COLO668 (cell line): ENCODE measurements around the gene ATL2.
A peak's percentile ranks its signal among the peaks of the same experiment; 100 is the strongest.
"Not testable (repeated sequence)": the region's sequence is repeated elsewhere in the genome, so short reads cannot be mapped to it uniquely, and the experiment has no call there.

ENCODE experiments used
- DNase-seq: peaks from one replicate; lab custom pipeline; 2025; ENCODE audit not compliant: unreplicated experiment; lab: John Stamatoyannopoulos, UW

ATL2 gene

DNA sequence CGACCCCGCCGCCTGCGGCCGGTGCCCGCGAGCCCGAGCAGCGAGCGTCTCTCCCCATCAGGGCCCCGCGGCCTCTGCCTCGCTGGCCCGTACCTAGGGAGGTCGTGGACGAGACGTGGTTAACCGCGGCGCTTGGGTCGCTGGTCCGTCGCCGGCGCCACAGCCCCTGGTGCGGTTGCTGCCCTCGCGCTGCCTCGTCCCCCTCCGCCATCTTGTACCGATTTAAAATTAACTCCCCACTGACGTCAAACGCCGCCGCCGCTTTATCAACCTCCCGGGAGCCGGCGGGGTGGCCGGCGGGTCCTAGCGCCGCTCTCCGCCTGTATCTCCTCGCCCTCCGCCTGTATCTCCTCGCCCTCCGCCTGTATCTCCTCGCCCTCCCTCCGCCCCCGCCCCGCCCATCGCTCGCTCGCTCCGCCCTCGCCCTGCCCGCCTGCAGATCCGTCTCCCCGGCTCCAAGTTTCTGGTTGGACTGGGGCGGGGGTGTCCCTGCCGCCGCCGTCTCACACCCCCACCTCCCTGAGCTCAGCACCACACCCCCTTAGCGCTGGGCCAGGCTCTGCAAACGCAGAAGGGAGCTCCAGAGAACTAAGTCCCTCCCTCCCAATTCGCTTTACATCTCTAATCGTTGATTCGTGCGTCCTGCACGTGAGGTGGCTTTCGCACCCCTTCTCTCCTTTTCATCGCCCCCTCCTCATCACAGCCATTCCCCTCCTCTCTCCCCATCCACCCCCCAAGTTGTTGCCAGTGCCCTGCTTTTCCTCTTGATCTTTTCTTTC lies at the start of gene ATL2:
Gene ATL2, minus strand, starts transcription at position 224 of the 779 bp plus-strand sequence. Its CDS starts 13 bp downstream, at position 211.
- peak; percentile 95 for DNase-seq

DNA sequence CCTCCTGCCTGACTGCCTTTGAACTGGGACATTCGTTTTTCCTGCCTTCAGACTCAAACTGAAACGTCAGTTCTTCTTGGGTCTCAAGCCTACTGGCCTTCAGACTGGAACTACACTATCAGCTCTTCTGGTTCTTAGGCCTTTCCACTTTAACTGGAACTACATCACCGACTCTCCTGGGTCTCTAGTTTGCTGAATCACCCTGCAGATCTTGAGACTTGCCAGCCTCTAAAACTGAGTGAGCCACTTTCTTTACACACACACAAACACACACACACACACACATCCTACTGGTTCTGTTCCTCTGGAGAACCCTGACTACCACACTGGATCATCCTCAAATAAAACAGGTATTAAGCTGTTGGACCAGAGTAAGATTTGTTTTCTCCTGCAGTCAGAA lies 46.7 kb upstream of the ATL2 start:
- DNase-seq = no peak

DNA sequence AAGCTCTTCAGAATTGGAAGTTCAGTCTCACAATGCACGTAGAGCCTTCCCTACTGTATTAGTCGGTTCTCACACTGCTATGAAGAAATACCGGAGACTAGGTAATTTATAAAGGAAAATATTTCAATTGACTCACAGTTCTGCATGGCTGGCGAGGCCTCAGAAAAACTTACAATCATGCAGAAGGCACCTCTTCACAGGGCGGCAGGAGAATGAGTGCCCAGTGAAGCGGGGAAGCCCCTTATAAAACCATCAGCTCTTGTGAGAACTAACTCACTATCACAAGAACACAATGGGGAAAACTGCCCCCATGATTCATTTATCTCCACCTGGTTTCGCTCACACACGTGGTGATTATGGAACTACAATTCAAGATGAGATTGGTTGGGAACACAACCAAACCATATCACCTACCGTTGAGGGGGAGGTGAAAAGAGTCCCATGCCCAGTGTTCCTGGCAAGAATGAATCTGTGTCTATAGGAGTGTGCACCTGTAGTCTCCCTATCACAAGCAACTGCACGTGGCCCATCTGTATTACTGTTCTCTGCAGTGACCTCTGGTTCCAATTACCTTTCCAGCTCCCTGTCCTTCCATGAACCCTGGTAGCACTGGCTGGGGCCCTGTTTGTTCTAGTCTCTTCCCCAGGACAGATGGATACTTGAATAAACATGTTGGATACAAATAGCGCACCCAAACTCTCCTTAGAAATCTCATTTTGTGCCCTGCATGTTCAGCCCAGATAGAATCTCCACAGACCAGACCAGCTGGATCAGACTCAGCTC lies 44.4 kb upstream of the ATL2 start:
- DNase-seq = no peak

DNA sequence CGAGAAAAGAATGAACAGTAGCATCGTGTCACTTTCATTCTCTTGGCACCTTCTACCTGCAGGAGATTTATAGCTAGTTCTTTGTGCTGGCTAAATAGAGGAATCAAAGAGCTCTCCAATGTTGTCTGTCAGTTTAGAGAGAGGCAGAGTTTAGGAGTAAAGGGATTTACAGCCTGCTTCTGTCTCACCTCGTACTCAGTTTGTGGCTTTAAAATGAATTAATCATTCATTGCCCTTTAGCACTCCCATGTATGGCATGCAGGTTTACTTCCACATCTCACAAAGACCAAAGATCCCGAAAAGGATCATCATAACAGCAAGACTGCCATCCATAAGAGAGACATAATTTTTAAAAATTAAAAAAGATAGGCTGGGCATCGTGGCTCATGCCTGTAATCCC lies 42.4 kb upstream of the ATL2 start:
- DNase-seq = no peak

DNA sequence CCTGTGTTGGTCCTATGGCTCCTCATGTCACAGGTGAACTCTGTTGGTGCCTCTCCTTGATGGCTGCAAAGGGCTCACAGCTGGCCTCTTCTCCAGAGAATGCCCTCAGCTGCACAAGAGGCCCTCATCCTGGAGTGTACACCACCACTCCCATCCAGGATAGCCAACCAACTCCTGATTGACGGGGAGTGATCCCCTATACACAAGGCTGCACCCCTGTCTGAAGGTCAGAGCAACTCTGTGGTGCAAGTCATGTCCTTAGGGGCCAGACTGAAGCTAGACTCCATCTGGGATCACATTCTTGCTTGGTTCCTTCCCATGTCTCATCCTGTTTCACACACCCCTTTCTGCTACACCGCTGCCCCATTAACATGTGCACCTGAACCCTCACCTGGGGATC lies 41.7 kb upstream of the ATL2 start:
- no peak for DNase-seq

DNA sequence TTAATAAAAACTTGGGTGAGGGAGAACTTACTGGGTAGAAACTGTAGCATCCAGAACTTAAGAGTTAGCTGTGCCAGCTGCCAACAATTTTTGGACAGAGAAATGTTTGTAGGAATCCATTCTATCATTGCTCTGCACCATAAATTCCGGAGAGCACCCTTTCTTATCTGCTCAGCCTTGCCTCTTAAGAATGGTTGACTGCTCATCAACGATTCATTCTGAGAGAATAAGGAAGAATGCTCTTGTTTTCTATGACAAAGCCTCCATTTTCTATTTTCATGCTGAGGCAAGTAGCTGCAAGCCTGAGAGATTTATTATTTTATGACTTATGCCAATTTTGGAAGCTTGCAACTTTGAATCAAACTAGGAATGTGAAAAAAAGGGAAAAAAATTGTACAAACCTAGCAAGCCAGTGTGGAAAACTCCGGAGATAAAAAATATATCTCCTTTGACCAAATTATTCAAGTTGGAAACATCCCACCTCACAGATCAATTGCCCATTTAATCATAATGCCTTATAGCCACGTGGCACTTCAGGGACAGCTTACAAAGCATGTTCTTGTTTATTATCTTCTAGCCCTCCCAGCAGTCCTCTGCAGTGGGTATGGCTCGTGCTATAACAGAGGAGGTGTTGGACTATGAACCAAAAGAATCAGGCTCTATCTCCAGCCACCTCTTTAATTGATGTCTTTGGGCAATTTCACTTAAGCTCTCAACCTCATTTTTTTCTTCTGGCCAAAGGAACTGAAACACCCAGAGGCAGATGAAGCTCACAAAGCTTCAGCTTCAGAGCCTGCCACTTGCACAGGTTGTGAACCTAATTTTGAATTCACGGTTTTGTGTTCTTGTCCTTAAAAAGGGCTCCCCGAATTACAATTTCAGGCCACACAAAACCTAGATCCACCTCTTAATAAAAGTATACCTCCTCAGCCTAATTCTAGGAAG lies 40.9 kb upstream of the ATL2 start:
- no peak for DNase-seq

DNA sequence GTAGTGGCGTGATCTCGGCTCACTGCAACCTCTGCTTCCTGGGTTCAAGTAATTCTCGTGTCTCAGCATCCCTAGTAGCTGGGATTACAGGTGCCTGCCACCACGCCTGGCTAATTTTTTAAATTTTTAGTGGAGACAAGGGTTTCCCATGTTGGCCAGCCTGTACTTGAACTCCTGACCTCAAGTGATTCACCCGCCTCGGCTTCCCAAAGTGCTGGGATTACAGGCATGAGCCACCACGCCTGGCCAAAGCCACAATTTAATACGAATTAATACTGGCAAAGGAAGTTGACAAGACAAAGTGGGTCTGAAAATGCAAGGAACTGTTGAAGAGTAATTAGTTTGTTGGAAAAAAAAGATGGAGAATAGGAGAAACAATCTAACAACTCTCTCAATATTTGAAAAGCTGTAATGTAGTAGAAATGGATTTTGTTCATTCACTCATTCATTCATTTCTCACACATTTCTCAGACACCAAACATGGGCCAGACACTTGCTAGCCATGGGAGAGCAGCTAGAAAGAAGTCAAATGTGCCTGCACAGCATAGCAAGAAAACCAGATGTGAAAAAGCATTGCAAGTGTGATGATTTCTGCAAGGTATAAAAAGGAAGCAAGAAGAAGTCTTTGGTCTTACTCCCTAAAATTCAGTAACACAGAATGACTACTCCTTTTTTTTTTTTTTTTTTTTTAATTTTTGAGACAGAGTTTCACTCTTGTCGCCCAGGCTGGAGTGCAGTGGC lies 39.4 kb upstream of the ATL2 start:
- no peak for DNase-seq

DNA sequence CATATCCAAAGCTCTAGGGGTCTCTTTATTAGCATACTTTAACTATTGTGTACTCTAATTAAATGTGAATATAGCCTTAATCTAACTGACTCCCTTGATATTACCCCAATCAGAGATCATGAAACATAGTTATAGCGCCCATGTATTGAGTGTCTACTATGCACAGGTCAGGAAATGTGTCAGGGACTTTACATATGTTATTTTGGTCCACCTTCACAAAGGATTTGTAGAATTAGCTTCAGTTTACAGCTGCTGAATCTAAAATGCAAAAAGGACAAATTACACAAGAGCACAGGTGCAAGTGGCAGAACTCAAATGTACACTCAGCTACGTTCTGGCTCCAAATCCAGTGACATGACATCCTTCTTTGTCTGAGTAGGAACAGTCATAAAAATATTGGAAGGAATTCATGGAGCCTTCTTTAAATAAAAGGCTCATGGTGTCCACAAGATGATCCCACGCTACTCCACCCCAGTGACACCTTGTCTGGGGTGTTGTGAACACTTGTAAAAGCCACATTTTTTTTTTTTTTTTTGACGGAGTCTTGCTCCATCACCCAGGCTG lies 38.7 kb upstream of the ATL2 start:
- no peak for DNase-seq

DNA sequence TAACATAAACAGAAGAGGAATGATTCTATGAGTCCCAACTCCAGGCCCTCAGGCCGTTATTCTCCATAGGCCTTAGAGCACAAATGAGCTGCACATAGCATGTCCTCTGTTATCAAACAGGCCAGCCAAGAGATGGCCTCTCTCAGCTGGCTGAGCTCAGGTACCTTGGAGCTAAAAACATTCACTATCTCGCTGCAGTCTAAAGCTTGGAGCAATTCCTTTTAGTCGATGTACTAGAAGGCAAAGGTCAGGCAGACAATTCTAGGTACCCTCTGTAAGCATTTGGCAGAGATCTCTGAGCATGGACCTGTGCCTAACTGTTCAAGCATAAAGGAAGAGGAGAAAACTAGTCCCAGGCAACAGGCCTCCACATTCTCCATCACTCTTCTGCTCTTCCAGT lies 38.0 kb upstream of the ATL2 start:
- DNase-seq = no peak

DNA sequence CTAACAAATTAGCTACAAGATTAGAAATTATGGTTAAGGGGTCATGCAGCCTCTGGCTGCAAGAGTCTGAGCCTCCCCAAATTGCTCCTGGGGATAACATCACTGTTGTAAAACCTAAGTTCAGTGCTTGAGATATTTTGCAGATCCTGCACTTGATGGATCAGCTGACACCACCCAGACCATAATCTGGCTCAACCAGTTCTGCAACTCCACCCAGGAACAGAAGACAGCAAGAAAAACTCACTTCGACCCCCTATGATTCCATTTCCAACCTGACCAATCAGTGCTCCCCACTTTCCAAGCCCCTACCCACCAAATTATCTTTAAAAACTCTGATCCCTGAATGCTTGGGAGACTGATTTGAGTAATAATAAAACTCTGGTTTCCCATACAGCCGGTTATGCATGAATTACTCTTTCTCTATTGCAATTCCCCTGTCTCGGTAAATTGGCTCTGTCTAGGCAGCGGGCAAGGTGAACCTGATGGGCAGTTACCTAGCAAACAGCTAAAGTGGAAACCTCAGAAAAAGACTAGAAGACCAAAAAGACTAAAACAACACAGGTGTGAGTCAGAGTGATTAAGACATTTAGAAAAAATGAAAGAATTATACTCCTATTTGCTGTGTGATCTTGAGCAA lies 35.3 kb upstream of the ATL2 start:
- DNase-seq = not testable (repeated sequence)

DNA sequence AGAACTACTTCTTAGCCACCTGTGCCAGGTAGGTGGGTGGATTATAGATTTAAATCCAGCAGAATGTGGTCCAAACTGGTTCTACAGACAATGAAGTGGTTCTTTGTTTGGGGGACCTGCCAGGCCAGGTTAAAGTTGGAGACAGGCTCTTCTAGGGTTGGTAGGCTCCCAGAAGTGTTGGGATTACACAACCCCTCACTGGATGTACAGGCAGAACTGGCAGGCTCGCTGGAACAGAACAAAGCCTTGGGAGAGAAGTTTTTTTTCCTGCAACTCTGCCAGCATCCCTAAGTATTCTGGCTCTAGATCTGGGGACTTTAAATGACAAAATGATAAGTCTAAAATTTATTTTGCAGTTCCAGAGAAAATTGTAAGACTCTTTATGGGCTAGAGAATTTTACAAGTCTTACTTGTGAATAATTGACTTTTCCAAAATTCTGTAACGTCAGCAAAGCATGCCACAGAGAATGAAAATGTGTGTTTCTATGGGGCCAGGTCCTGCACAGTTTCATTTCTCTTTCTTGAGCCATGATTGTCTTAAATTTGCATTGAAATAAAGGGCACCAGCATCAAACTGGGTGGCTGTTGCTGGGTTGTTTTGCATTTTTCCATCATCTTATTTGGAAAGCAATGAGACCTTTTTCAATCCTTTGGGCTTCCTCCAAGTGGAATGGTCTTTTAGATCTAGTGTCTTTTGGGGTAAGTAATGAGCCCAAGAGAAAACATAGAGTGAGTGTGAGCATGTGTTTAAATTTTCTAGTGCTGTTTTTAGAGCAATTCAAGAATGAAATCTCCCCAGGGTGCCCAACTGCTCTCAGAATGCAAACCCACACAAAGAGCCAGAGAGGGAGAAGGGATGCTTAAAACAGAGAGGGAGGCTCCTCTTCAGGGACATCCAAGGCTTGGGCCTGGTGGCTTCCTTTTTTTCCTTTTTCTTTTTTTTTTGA lies 32.4 kb upstream of the ATL2 start:
- no peak for DNase-seq

DNA sequence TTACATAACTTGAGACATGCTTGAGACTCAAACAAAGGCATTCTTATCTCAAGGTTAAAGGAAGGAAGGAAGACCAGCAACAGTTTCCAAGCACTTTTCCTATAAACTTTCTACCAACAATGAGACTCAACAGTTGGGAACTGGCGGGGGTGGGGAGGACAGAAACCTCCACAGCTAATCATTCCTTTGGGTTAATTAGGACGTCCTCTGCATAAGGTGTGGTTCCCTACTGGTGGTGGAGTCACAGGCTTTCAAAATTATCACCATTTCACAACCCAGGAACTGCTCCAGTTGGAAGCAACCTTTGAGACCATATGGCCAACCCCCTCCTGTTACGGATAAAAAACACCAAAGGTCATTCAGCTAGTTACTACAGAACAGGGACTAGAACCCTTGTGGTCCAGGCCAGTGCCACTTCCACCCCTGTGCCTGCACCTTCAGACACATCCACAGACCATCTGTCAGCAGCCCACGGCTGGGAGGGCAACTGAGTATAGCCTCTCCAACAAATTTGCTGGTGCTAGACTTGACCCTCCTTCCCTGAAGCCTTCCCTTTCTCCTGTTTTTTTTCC lies 30.1 kb upstream of the ATL2 start:
- DNase-seq = no peak

DNA sequence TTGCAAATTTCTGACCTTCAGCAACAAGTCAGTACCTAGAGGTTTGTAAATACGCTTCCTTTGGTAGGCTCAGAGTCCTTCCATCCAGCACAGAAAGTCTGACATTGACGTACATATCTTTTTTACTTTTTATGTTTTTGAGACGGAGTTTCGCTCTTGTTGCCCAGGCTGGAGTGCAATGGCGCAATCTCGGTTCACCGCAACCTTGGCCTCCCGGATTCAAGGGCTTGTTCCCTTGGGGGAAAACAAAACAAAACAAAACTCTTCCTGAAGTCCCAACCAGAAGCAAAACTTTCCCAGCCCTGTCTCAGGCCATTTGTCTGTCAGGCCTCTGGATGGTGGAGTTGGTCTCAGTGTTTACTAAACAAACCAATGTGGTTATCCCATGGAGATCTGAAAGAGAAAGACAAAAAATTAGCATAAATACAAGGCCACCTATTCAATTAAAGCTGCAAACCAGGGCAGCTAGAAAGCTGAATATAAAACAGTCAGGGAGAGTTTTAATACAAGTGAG lies 29.6 kb upstream of the ATL2 start:
- no peak for DNase-seq

DNA sequence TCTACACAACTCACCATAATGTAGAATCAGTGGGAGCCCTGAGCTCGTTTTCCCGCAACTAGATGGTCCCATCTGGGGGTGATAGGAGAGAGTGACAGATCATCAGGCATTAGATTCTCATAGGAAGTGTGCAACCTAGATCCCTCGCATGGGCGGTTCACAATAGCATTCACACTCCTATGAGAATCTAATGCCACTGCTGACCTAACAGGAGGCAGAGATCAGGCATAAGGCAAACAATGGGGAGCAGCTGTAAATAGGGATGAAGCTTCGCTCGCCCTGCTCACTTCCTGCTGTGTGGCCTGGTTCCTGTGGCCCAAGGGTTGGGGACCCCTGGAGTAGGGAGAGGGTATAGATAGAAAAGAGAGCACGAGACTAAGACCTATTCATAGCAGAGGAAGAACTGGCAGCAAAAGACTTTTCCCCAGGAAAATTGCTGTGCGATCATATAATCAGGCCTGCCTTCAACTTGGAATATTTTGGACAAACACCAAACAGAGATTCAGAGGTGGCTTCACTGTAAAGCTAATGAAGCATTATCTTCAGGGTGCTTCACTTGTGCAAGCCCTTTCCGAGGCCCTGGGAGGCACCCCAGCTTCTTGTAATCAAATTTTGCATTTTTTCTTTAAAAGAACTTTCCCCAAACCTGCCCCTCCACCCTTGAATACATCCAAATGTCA lies 29.0 kb upstream of the ATL2 start:
- DNase-seq = no peak

DNA sequence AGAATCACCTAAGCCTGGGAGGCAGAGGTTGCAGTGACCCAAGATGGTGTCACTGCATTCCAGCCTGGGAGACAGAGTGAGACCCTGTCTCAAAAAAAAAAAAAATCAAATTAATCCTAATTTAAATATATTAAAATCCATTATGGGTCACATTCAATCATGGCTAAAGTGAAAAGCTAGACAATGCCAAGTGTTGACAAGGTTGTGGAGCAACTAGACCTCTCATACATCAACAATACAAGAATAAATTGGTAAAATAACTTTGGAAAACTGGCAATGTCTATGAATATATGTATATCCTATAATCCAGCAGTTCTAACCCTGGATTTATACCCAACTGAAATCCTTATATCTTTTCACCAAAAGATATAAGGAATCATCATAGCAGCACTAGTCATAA lies 23.4 kb upstream of the ATL2 start:
- DNase-seq = no peak

DNA sequence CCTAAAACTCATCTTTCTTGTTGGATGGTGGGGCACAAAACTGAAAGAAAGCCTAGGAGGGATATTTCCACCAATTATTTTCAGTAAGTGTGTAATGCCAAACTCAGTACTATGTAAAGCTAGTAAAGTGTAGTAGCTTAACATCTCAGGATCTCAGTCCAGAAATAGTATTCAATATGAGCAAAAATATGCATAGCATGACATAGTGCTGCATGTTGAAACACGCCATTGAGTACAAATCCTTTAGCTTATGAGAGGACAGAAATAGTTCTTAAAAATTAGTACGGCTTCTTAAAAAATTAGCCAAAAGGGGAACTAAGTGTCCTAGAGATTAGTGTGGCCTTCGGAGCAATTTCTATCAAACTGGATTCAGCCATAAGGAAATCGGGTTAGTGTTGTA lies 21.7 kb upstream of the ATL2 start:
- no peak for DNase-seq

DNA sequence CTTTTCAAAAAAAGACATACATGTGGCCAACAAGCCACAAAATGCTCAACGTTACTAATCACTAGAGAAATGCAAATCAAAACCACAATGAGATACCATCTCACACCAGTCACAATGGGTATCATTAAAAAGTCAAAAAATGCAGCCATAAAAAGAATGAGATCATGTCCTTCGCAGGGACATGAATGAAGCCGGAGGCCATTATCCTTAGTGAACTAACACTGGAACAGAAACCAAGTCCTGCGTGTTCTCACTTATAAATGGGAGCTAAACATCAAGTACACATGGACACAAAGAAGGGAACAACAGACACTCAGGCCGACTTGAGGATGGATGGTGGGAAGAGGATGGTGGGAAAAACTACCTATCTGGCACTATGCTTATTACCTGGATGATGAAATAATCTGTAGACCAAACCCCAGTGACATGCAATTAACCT lies 17.8 kb upstream of the ATL2 start:
- DNase-seq = no peak

DNA sequence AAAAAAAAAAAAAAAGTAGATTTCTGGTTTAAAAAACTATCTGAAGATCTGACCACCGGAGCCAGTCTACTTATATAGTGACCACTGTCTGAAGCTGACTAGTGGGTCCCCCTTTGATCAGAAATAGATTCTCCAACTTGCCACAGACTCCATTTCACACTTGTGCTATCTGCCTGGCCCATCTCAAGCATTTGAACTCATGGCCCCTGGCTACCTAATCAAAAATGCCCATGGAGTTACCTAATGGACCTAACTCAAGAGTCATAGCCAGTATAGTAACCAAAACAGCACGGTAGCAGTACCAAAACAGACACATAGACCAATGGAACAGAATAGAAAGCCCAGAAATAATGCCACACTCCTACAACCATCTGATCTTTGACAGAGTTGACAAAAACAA lies 17.0 kb upstream of the ATL2 start:
- no peak for DNase-seq
